ENCODE data around the gene RCOR1.
"Not testable (repeated sequence)": the region's sequence is repeated elsewhere in the genome, so short reads cannot be mapped to it uniquely, and the experiment has no call there.

Gene RCOR1

GRCh38 chr14:102571478-102572042 lies 20.9 kb upstream of the RCOR1 start:
- DNase-seq (ENCODE audit: low read depth), result no peak
- no peak for TF ChIP-seq CTCF (IDR thresholded peaks at IDR 0.05; ENCODE audit: low read length, missing control alignments)
- H3K4me3 ChIP-seq (replicated peaks; ENCODE audit: low read depth, low read length), result no peak overlapping the region

DNA sequence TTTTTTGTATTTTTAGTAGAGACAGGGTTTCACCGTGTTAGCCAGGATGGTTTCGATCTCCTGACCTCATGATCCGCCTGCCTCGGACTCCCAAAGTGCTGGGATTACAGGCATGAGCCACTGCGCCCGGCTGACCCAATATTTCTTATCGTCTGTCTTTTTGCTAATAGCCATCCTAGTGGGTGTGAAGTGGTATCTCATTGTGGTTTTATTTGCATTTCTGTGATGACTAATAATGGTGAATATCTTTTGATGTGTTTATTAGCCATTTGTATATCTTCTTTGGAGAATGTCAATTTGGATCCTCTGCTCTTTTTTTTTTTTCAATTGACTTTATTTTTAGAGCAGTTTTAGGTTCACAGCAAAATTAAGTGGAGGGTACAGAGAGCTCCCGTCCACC lies 19.3 kb upstream of the RCOR1 start:
- not testable (repeated sequence) for DNase-seq (ENCODE audit: low read depth); H3K4me3 ChIP-seq (replicated peaks; ENCODE audit: low read depth, low read length)

GRCh38 chr14:102573591-102574046 lies 18.8 kb upstream of the RCOR1 start:
- no peak for TF ChIP-seq CTCF (IDR thresholded peaks at IDR 0.05; ENCODE audit: low read length, missing control alignments)
- no peak overlapping the region for H3K4me3 ChIP-seq (replicated peaks; ENCODE audit: low read depth, low read length)
- DNase-seq (ENCODE audit: low read depth), result no peak

DNA sequence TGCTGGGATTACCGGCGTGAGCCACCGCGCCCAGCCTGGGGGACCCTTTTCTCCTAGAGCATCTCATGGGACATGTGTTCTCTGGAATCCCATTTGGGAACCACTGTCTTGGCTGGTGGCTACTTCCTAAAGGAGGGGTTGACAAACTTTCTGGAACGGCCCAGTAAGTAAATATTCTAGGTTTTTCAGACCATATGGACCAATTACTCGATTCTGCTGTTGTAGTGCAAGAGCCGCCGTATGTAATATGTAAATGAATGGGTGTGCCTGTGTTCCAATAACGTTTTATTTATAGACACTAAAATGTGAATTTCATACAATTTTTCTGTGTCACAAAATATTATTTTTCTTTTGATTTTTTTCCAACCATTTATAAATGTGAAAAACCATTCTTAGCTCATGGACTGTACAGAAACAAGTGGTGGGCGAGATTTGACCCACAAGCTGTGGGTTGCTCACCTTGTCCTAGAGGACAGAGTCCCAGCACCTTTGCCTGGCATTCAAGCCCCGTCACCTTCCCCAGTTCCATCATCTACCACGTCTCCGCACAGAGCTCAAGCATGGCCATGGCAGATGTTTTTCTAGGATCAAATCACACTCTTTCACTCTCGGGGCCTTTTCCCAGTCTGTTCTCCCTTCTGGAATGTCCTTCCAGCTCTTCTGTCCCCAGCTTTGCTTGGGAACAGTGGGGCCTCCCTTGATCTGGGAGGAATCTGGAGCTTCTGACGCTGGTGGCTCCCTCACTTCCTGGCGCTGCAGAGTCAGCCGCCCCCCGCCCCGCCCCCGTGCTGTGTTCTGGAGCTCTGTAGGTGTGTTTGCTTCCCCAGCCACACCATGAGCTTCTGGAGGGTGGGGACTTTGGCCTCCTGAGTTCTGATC lies 17.9 kb upstream of the RCOR1 start:
- no peak for TF ChIP-seq CTCF (IDR thresholded peaks at IDR 0.05; ENCODE audit: low read length, missing control alignments)
- no peak overlapping the region for H3K4me3 ChIP-seq (replicated peaks; ENCODE audit: low read depth, low read length)
- DNase-seq (ENCODE audit: low read depth), result no peak

GRCh38 chr14:102575160-102575845 lies 17.1 kb upstream of the RCOR1 start:
- H3K4me3 ChIP-seq (replicated peaks; ENCODE audit: low read depth, low read length), result no peak overlapping the region
- no peak for DNase-seq (ENCODE audit: low read depth)
- no peak for TF ChIP-seq CTCF (IDR thresholded peaks at IDR 0.05; ENCODE audit: low read length, missing control alignments)

DNA sequence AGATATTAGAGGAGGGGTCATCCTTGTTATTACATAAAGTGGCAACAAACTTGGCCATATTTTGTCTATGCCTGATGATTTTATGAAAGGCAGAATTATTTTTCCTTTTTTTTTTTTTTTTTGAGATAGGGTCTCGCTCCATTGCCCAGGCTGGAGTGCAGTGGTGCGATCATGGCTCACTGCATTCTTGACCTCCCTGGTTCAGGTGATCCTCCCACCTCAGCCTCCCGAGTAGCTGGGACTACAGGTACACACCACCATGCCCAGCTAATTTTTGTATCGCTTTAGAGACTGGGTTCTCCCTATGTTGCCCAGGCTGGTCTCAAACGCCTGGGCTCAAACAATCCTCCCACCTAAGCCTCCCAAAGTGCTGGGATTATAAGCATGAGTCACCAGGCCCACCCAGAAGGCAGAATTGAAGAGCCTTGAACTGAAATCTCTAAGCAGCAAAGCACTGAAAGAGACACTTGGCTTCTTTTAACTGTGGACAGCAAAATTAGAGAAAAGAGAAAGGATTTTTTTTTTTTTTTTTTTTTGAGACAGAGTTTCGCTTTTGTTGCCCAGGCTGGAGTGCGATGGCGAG lies 16.5 kb upstream of the RCOR1 start:
- DNase-seq (ENCODE audit: low read depth); H3K4me3 ChIP-seq (replicated peaks; ENCODE audit: low read depth, low read length): not testable (repeated sequence)

DNA sequence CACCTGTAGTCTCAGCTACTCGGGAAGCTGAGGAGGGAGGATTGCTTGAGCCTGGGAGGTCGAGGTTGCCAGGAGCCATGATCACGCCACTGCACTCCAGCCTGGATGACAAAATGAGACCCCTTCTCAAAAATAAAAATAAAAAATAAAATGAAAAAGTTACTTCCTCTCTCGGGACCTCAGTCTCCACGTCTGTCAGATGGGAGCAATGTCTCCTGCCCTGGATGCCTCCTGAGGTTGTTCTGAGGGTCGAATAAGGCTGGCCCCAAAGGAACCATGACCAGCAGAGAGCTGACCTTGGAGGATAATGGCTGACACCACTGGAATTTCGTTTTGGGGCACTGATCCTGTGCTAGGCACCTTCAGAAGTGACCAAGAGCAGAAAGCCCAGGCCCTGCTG lies 13.6 kb upstream of the RCOR1 start:
- TF ChIP-seq CTCF (IDR thresholded peaks at IDR 0.05; ENCODE audit: low read length, missing control alignments), result no peak
- DNase-seq (ENCODE audit: low read depth), result no peak
- no peak overlapping the region for H3K4me3 ChIP-seq (replicated peaks; ENCODE audit: low read depth, low read length)

Data from fibroblast of pulmonary artery (primary cell).